GM18505 (cell line): ENCODE results near the gene ZBTB7C.

Experiments used
- ATAC-seq: cut with Tn5 transposase; IDR thresholded peaks from one replicate; pipeline ENCODE4 v1.9.1; 2021; ENCODE audit not compliant: unreplicated experiment
- POLR2A ChIP-seq: IDR thresholded peaks from 4 replicates; pipeline ENCODE4 v1.6.1; 2011; ENCODE audit warnings: borderline replicate concordance; ENCODE audit not compliant: insufficient read depth, insufficient read length; ENCODE audit errors: extremely low read depth

The ZBTB7C gene

GRCh38 chr18:48326901-48327675 is 82.1 kb downstream of the ZBTB7C start:
- no peak for ATAC-seq
- no peak for TF ChIP-seq POLR2A

DNA sequence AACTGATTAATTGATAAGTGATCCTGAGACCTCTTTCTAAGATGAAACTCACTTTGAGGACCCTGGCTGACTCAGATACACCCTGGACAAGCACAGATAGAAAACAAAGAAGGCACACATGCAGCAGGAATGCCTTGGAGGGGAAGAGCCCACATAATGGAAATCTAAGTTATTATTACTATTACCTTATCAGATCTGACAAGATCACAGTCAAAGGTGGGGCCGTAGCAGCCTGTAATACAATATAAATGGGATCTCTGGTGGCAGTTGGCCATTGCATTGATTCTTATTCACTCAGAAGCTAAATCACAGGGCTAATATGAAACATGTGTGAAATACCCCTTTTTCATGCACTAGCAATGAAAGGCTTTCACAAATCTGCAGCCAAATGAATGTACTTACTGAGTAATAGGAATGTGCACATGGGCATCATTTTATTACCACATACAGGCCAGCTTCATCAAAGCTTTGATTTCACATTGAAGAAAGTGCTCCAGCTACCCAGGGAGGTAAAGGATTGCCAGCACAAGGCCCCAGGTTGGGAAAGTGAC is 84.0 kb downstream of the ZBTB7C start:
- no peak for TF ChIP-seq POLR2A
- no peak for ATAC-seq

DNA sequence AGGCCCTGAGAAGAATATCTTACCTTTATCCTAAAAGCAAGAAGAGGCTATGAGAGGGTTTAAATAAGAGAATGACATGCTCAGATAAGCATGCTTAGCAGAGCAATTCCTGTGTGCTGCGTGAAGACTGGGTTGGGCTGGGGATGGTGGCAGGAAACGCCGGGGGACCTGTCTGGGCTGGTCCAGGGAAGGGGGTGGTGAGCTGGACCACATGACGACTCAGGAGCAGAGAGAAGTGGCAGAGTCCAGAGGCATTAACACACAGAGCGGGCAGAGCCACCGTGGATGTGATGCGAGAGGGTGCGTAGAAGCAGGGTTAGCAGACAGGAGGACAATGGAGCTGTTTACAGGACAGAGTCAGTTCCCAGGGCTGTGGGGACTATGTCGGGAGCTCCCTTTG is 84.5 kb downstream of the ZBTB7C start:
- TF ChIP-seq POLR2A = no peak
- ATAC-seq = no peak

GRCh38 chr18:48323151-48323550 is 86.0 kb downstream of the ZBTB7C start:
- ATAC-seq = no peak
- no peak for TF ChIP-seq POLR2A

GRCh38 chr18:48321536-48321935 is 87.6 kb downstream of the ZBTB7C start:
- no peak for TF ChIP-seq POLR2A
- no peak for ATAC-seq

DNA sequence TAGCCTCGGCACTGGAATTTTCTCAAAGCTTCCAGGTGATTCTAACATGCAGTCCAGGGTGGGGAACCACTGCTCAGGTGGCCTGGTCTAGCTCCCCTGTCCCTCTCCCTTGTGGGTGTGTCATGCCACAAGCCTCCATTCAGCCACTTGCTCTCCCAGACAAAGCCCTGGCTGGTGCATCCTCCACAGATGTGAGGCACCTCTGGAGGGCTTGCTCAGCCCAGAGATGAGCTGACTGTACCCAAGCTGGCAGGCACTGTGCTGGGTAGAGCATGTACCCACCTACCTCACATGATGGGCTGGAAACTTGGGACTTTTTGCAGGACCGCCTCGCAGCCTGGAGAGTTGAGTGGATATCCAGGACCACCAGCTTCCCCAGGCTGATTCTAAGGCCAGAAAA is 88.1 kb downstream of the ZBTB7C start:
- no peak for TF ChIP-seq POLR2A
- no peak for ATAC-seq

DNA sequence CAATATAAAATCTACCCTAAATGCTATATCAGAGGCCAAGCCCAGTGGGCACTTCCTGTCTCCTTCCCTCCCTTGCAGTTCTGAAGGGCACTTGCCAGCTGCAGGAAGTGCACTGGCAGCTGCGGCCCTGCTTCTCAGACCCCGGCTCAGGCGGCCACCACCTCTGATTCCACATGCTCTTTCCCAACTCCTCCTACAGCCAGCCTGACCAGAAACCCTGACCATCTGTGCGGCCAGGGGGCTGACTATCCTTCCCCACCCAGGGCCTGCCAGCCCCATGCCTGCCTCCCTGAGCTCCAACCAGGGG is 88.6 kb downstream of the ZBTB7C start:
- TF ChIP-seq POLR2A = no peak
- no peak for ATAC-seq

DNA sequence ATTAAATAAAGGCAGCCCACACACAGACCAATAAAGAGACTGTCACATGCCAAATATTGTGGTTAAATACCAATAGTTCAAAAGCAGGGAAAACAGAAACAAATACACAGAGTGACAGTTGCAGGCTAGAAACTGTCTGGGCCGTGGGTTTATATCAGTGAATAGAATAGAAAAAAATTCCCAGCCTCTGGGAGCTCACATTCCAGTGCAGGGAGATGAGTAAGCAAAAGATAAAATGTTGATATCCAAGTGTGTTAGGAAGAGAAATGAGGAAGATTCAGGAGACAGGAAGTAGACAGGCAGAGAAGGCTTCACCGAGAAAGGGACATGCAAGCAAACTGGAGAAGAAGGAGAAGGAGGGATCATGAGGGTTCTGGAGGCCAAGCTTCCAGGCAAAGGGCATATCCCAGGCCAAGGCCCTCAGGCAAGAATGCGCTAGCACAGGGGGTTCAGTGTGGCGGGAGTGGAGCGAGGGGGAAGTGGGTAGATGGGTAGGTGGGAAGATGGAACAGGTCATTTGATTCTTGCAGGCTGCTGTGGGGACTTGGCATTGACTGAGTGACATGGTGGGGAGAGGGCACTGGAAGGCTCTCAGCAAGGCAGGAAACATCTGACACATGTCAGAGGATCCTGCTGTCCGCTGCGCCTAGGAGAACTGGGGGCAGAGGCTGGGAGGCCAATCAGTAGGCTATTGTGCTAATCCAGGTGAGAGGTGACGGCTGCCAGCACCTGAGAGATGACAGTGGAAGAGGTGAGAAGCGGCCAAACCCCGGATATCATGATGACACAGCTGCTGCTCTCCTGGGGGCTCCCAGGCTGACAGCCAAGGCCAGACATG is 89.2 kb downstream of the ZBTB7C start:
- TF ChIP-seq POLR2A = no peak
- ATAC-seq = no peak

GRCh38 chr18:48318436-48318835 is 90.7 kb downstream of the ZBTB7C start:
- no peak for ATAC-seq
- no peak for TF ChIP-seq POLR2A

- TF ChIP-seq POLR2A = no peak
- no peak for ATAC-seq
Measured at GRCh38 chr18:48317781-48318381, 91.3 kb downstream of the ZBTB7C start.

- ATAC-seq = no peak
- TF ChIP-seq POLR2A = no peak
Measured at GRCh38 chr18:48316177-48316576, 93.0 kb downstream of the ZBTB7C start.

DNA sequence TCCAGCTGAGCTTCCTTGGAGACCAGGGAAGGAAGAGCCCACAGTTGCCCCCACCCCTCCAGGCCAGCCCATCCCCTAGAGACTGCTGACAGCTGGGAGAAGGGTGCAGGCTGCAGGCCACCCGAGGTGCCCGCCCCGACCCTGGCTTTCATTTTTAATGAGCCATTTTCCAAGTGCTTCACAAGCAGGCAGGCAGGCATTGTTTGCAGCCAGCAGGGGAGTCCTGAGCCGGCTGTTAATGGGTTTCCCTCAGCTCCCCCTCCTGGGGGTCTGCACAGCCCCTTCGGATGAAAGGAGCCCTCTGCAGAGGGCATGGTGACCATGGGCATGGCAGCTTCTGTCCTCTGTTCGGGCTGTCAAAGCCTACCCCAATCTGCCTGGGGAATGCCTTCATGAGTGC is 94.5 kb downstream of the ZBTB7C start:
- no peak for TF ChIP-seq POLR2A
- ATAC-seq = no peak

DNA sequence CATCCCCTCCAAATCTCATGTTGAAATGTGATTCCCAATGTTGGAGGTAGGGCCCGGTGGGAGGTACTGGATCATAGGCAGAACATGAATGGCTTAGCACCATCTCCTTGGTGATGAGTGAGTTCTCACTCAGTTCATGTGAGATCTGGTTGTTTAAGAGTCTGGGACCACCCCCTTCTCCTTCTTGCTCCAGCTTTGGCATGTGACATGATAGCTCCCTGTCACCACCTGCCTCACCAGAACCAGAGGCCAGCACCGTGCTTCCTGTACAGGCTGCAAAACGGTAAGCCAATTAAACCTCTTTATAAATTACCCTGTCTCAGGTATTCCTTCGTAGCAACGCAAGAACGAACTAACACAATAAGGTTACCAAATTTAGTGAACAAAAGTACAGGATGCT is 95.4 kb downstream of the ZBTB7C start:
- ATAC-seq = no peak
- TF ChIP-seq POLR2A = no peak
